HEK293 (cell line): ENCODE results near the gene CHN1.

ENCODE experiments used
- CTCF ChIA-PET: fragments of 350-600 bp; formaldehyde crosslinking; extraction: SDS; loops from one replicate; lab custom pipeline; 2021; ENCODE audit warnings: antibody characterized with exemption; lab: Yijun Ruan, JAX
- POLR2A ChIA-PET: fragments of 300-600 bp; formaldehyde crosslinking; extraction: SDS; loops from one replicate; lab custom pipeline; 2020; ENCODE audit warnings: antibody characterized with exemption, inconsistent platforms; lab: Yijun Ruan, JAX
- H3K27ac ChIP-seq: fragments of 200-500 bp; sonication (Bioruptor generic); 2 replicates; pipeline ENCODE4 v1.5.1; 2014; ENCODE audit warnings: low read depth, low read length, control low read depth, inconsistent platforms; ENCODE audit errors: extremely low read depth
- H3K36me3 ChIP-seq, 2 experiments: fragments of 200-500 bp in 1 of 2; sonication (Bioruptor generic) in 1 of 2; 1 replicate in 1 of 2; 2 replicates in 1 of 2; pipeline ENCODE4 v1.5.1; 2014 to 2017; ENCODE audit warnings: inconsistent platforms in 2 of 2, low read length in 2 of 2; ENCODE audit not compliant: control insufficient read depth in 2 of 2, insufficient read depth in 1 of 2
- H3K4me1 ChIP-seq: fragments of 200-500 bp; sonication (Bioruptor generic); 2 replicates; pipeline ENCODE4 v1.5.1; 2014; ENCODE audit warnings: mild to moderate bottlenecking, low read length, inconsistent platforms; ENCODE audit not compliant: control insufficient read depth, insufficient read depth
- H3K4me3 ChIP-seq: 2 replicates; pipeline ENCODE4 v1.5.1; 2011; ENCODE audit warnings: low read depth, mild to moderate bottlenecking, control low read depth, low read length, moderate library complexity
- H3K9me3 ChIP-seq: fragments of 200-500 bp; sonication (Bioruptor generic); 2 replicates; pipeline ENCODE4 v1.5.1; 2014; ENCODE audit warnings: low read depth, low read length, inconsistent platforms; ENCODE audit not compliant: control insufficient read depth, insufficient read depth
- GLI2 ChIP-seq: fragments of 450-650 bp; formaldehyde crosslinking; IDR thresholded peaks from 2 replicates; pipeline ENCODE4; 2017; ENCODE audit warnings: missing biosample characterization, missing genetic modification characterization, low read depth, borderline replicate concordance
- HOXA7 ChIP-seq: sonication (generic); formaldehyde crosslinking; IDR thresholded peaks from 2 replicates; pipeline ENCODE4 v1.8.1; 2022; ENCODE audit warnings: missing genetic modification reagents, borderline replicate concordance
- REPIN1 ChIP-seq: fragments of 450-650 bp; formaldehyde crosslinking; IDR thresholded peaks from 2 replicates; pipeline ENCODE4 v1.5.1; 2017; ENCODE audit warnings: missing biosample characterization, missing genetic modification characterization, low read depth
- SETDB1 ChIP-seq: IDR thresholded peaks from one replicate; pipeline ENCODE4 v1.6.1; 2017; ENCODE audit warnings: mild to moderate bottlenecking, low read length, moderate library complexity, mixed read lengths; ENCODE audit not compliant: insufficient read length
- YY1 ChIP-seq: fragments of 450-650 bp; formaldehyde crosslinking; IDR thresholded peaks from 2 replicates; pipeline ENCODE4 v1.5.1; 2018; ENCODE audit warnings: missing biosample characterization, missing genetic modification characterization
- ZNF10 ChIP-seq: fragments of 450-650 bp; formaldehyde crosslinking; IDR thresholded peaks from 2 replicates; pipeline ENCODE4 v1.5.1; 2017; ENCODE audit warnings: missing biosample characterization, missing genetic modification characterization
- ZNF174 ChIP-seq: fragments of 450-650 bp; formaldehyde crosslinking; IDR thresholded peaks from 2 replicates; pipeline ENCODE4 v1.5.0; 2017; ENCODE audit warnings: missing biosample characterization, mild to moderate bottlenecking, missing genetic modification characterization
- ZNF26 ChIP-seq: fragments of 450-650 bp; formaldehyde crosslinking; IDR thresholded peaks from 2 replicates; pipeline ENCODE4 v1.5.1; 2016; ENCODE audit warnings: missing biosample characterization, missing genetic modification characterization
- ZNF354C ChIP-seq: fragments of 450-650 bp; formaldehyde crosslinking; IDR thresholded peaks from 2 replicates; pipeline ENCODE4 v1.5.1; 2016; ENCODE audit warnings: missing biosample characterization, missing genetic modification characterization, low read depth, borderline replicate concordance
- ZNF398 ChIP-seq: fragments of 450-650 bp; formaldehyde crosslinking; IDR thresholded peaks from 2 replicates; pipeline ENCODE4 v1.5.1; 2017; ENCODE audit warnings: missing biosample characterization, missing genetic modification characterization
- ZNF571 ChIP-seq: fragments of 450-650 bp; formaldehyde crosslinking; IDR thresholded peaks from 2 replicates; pipeline ENCODE4 v1.5.0; 2017; ENCODE audit warnings: missing biosample characterization, missing genetic modification characterization
- ZNF645 ChIP-seq: fragments of 450-650 bp; formaldehyde crosslinking; IDR thresholded peaks from 2 replicates; pipeline ENCODE4; 2016; ENCODE audit warnings: missing biosample characterization, missing genetic modification characterization
- ZNF76 ChIP-seq: fragments of 450-650 bp; formaldehyde crosslinking; IDR thresholded peaks from 2 replicates; pipeline ENCODE4; 2016; ENCODE audit warnings: low read depth, missing biosample characterization, missing genetic modification characterization, borderline replicate concordance
- ZNF777 ChIP-seq: fragments of 450-650 bp; formaldehyde crosslinking; IDR thresholded peaks from 2 replicates; pipeline ENCODE4 v1.5.1; 2017; ENCODE audit warnings: missing biosample characterization, missing genetic modification characterization, borderline replicate concordance
- ZNF785 ChIP-seq: fragments of 450-650 bp; formaldehyde crosslinking; IDR thresholded peaks from 2 replicates; pipeline ENCODE4 v1.5.1; 2016; ENCODE audit warnings: missing biosample characterization, missing genetic modification characterization
- ZSCAN30 ChIP-seq: fragments of 450-650 bp; IDR thresholded peaks from 2 replicates; pipeline ENCODE4 v1.5.1; 2018; ENCODE audit warnings: missing biosample characterization, mild to moderate bottlenecking, missing genetic modification characterization, moderate library complexity
- ZXDB ChIP-seq: fragments of 450-650 bp; formaldehyde crosslinking; IDR thresholded peaks from 2 replicates; pipeline ENCODE4 v1.5.1; 2016; ENCODE audit warnings: missing biosample characterization, missing genetic modification characterization

Gene CHN1

GRCh38 chr2:174815526-174815925, 189.7 kb downstream of the CHN1 start:
- Histone ChIP-seq H3K36me3 (peaks cover 0 to 14% of the 10 kb centered on the region in 2 experiments; a peak in 1 of 3 replicates), H3K9me3 (no peaks in the 10 kb centered on the region), H3K4me1 (no peaks in the 10 kb centered on the region), H3K4me3 (no peak overlapping the region), H3K27ac (no peak overlapping the region)
- ChIA-PET CTCF (interaction anchor here (2.2 kb wide), 1 partner anchor 44 kb away, joined by 9 read pairs; no protein-coding TSS in a partner anchor), POLR2A (no interaction called here)
- TF ChIP-seq SETDB1 (no peak), ZNF645 (tag by site-specific recombination) (no peak), ZNF571 (tag by site-specific recombination) (no peak), ZNF785 (tag by site-specific recombination) (no peak), HOXA7 (CRISPR knock-in tag) (no peak), ZNF398 (tag by site-specific recombination) (no peak), REPIN1 (no peak), ZXDB (tag by site-specific recombination) (no peak), ZNF354C (tag by site-specific recombination) (no peak), ZNF10 (tag by site-specific recombination) (no peak)

GRCh38 chr2:174812037-174812436, 193.1 kb downstream of the CHN1 start:
- Histone ChIP-seq H3K4me1 (no peaks in the 10 kb centered on the region), H3K27ac (no peak overlapping the region), H3K36me3 (peaks cover 0 to 23% of the 10 kb centered on the region in 2 experiments; a peak in 2 of 3 replicates), H3K4me3 (no peak overlapping the region), H3K9me3 (no peaks in the 10 kb centered on the region)
- TF ChIP-seq ZNF76 (no peak), ZNF26 (tag by site-specific recombination) (no peak), YY1 (no peak), GLI2 (tag by site-specific recombination) (no peak), ZNF645 (tag by site-specific recombination) (no peak), ZSCAN30 (tag by site-specific recombination) (no peak), ZNF777 (tag by site-specific recombination) (no peak), ZNF174 (tag by site-specific recombination) (no peak)
- ChIA-PET POLR2A (no interaction called here), CTCF (interaction anchor here (1.0 kb wide), 1 partner anchor 173 kb away, joined by 6 read pairs; no protein-coding TSS in a partner anchor)
